ENCODE data around the gene PRKG1.

GRCh38 chr10:51239006-51239405, 164.7 kb downstream of the PRKG1 start:
- TF ChIP-seq, protein P1, sequence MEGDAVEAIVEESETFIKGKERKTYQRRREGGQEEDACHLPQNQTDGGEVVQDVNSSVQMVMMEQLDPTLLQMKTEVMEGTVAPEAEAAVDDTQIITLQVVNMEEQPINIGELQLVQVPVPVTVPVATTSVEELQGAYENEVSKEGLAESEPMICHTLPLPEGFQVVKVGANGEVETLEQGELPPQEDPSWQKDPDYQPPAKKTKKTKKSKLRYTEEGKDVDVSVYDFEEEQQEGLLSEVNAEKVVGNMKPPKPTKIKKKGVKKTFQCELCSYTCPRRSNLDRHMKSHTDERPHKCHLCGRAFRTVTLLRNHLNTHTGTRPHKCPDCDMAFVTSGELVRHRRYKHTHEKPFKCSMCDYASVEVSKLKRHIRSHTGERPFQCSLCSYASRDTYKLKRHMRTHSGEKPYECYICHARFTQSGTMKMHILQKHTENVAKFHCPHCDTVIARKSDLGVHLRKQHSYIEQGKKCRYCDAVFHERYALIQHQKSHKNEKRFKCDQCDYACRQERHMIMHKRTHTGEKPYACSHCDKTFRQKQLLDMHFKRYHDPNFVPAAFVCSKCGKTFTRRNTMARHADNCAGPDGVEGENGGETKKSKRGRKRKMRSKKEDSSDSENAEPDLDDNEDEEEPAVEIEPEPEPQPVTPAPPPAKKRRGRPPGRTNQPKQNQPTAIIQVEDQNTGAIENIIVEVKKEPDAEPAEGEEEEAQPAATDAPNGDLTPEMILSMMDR (optimal IDR thresholded peaks at IDR 0.05 in 1 of 3, IDR thresholded peaks at IDR 0.05 in 1 of 3, conservative IDR thresholded peaks at IDR 0.05 in 1 of 3; ENCODE audit: extremely low read depth in 1 of 3, insufficient read depth in 2 of 3, low read length in 3 of 3): no peak
- no peak for TF ChIP-seq EZH2 (IDR thresholded peaks at IDR 0.05; ENCODE audit: low read length)

All from keratinocyte (primary cell).